IMR-90 (cell line): ENCODE data around the gene ANTXR1. TPM values are rescaled to one million over a fixed set of nuclear protein-coding genes. Genes with fewer than 3 reads are reported as not detected.

Experiments
- ATAC-seq: fragments of 200-7000 bp; cut with Tn5 transposase; 2 replicates; pipeline ENCODE4 v1.9.1; 2020; ENCODE audit warnings: low read depth, mild to moderate bottlenecking, moderate library complexity
- BruUV-seq: library from RNA; stranded (reverse); fragments of 400-500 nt; replicated peaks from 2 replicates; lab custom pipeline; 2021; lab: Mats Ljungman, UMichigan
- CTCF ChIA-PET: fragments of 300-600 bp; formaldehyde crosslinking; extraction: SDS; loops from one replicate; lab custom pipeline; 2021; ENCODE audit warnings: antibody characterized with exemption; lab: Yijun Ruan, JAX
- POLR2A ChIA-PET: fragments of 300-600 bp; sonication (Branson Sonifier 250); formaldehyde crosslinking; loops from one replicate; lab custom pipeline; 2022; ENCODE audit warnings: antibody characterized with exemption; ENCODE audit not compliant: unreplicated experiment; lab: Charles Lee
- DNase-seq: peaks from one replicate; pipeline ENCODE4 v3.0.0; 2013
- H2AFZ ChIP-seq: replicated peaks from 2 replicates; pipeline ENCODE3; 2013; ENCODE audit warnings: low read length, mild to moderate bottlenecking; ENCODE audit not compliant: poor library complexity
- H2AK5ac ChIP-seq: 2 replicates; pipeline ENCODE4 v1.6.1; 2013; ENCODE audit warnings: low read depth, low read length, inconsistent platforms
- H2AK9ac ChIP-seq: replicated peaks from 2 replicates; pipeline ENCODE3; 2013; ENCODE audit warnings: mild to moderate bottlenecking, low read depth, low read length, moderate library complexity; ENCODE audit not compliant: poor library complexity
- H2BK120ac ChIP-seq: 2 replicates; pipeline ENCODE4 v1.6.1; 2013; ENCODE audit warnings: low read depth, low read length, inconsistent platforms
- H2BK15ac ChIP-seq: 3 replicates; pipeline ENCODE4 v1.6.1; 2013; ENCODE audit warnings: low read depth, low read length, inconsistent platforms
- H2BK20ac ChIP-seq: 2 replicates; pipeline ENCODE4 v1.6.1; 2013; ENCODE audit warnings: low read depth, mild to moderate bottlenecking, inconsistent platforms, low read length, moderate library complexity
- H2BK5ac ChIP-seq: 2 replicates; pipeline ENCODE4 v1.6.1; 2013; ENCODE audit warnings: mild to moderate bottlenecking, low read depth, low read length, inconsistent platforms; ENCODE audit not compliant: poor library complexity, severe bottlenecking
- H3K14ac ChIP-seq: replicated peaks from 2 replicates; pipeline ENCODE4 v1.6.1; 2013; ENCODE audit warnings: low read depth, low read length, inconsistent platforms
- H3K18ac ChIP-seq: 2 replicates; pipeline ENCODE4 v1.6.1; 2013; ENCODE audit warnings: low read depth, low read length, control low read depth
- H3K23ac ChIP-seq: 2 replicates; pipeline ENCODE4 v1.6.1; 2013; ENCODE audit warnings: low read depth, low read length, inconsistent platforms
- H3K27ac ChIP-seq: 2 replicates; pipeline ENCODE4 v1.5.1; 2013; ENCODE audit warnings: mild to moderate bottlenecking, control low read depth, low read length; ENCODE audit not compliant: insufficient read depth
- H3K27me3 ChIP-seq: 2 replicates; pipeline ENCODE4 v1.6.1; 2013; ENCODE audit warnings: low read length; ENCODE audit not compliant: control insufficient read depth, insufficient read depth
- H3K36me3 ChIP-seq: 2 replicates; pipeline ENCODE4 v1.6.1; 2013; ENCODE audit warnings: low read length, mixed read lengths; ENCODE audit not compliant: control insufficient read depth, insufficient read depth
- H3K4ac ChIP-seq: 2 replicates; pipeline ENCODE4 v1.6.1; 2013; ENCODE audit warnings: low read depth, low read length, inconsistent platforms
- H3K4me1 ChIP-seq: 2 replicates; pipeline ENCODE4 v1.6.1; 2013; ENCODE audit warnings: low read length, mixed read lengths; ENCODE audit not compliant: control insufficient read depth, insufficient read depth
- H3K4me2 ChIP-seq: 2 replicates; pipeline ENCODE4 v1.6.1; 2013; ENCODE audit warnings: low read depth, mild to moderate bottlenecking, control low read depth, low read length, moderate library complexity
- H3K4me3 ChIP-seq: 2 replicates; pipeline ENCODE4 v1.5.1; 2013; ENCODE audit warnings: low read depth, mild to moderate bottlenecking, control low read depth, low read length, moderate library complexity; ENCODE audit not compliant: insufficient read depth
- H3K56ac ChIP-seq: 2 replicates; pipeline ENCODE4 v1.6.1; 2013; ENCODE audit warnings: low read length, inconsistent platforms; ENCODE audit not compliant: insufficient read depth; ENCODE audit errors: extremely low read depth
- H3K79me1 ChIP-seq, 2 experiments: 2 replicates each; pipeline ENCODE4 v1.6.1; 2013; ENCODE audit warnings: low read length in 2 of 2, inconsistent platforms in 1 of 2, low read depth in 1 of 2
- H3K9ac ChIP-seq: 2 replicates; pipeline ENCODE4 v1.6.1; 2013; ENCODE audit warnings: low read depth, low read length, control low read depth
- H3K9me1 ChIP-seq: 2 replicates; pipeline ENCODE4 v1.6.1; 2013; ENCODE audit warnings: low read length, inconsistent platforms; ENCODE audit not compliant: insufficient read depth
- H3K9me3 ChIP-seq: 2 replicates; pipeline ENCODE4 v1.6.1; 2013; ENCODE audit warnings: low read length; ENCODE audit not compliant: control insufficient read depth, insufficient read depth
- H4K20me1 ChIP-seq: 2 replicates; pipeline ENCODE4 v1.6.1; 2013; ENCODE audit warnings: low read length, inconsistent platforms; ENCODE audit not compliant: insufficient read depth
- H4K5ac ChIP-seq: 2 replicates; pipeline ENCODE4 v1.6.1; 2013; ENCODE audit warnings: mild to moderate bottlenecking, low read depth, low read length, control low read depth
- H4K8ac ChIP-seq, 2 experiments: 2 replicates each; pipeline ENCODE4 v1.6.1; 2013; ENCODE audit warnings: low read depth in 2 of 2, low read length in 2 of 2, control low read depth in 1 of 2, inconsistent platforms in 1 of 2
- H4K91ac ChIP-seq: 2 replicates; pipeline ENCODE4 v1.6.1; 2013; ENCODE audit warnings: low read depth, low read length, inconsistent platforms; ENCODE audit not compliant: insufficient read depth
- BHLHE40 ChIP-seq: fragments of 150-350 bp; IDR thresholded peaks from 2 replicates; pipeline ENCODE4 v1.6.1; 2016; ENCODE audit warnings: mild to moderate bottlenecking, low read depth, low read length
- CEBPB ChIP-seq: IDR thresholded peaks from 2 replicates; pipeline ENCODE4 v1.6.1; 2012; ENCODE audit warnings: low read depth, low read length, improper control_type of control experiment
- CHD1 ChIP-seq: IDR thresholded peaks from 2 replicates; pipeline ENCODE4 v1.6.1; 2012; ENCODE audit warnings: low read depth, low read length, improper control_type of control experiment
- CTCF ChIP-seq: conservative IDR thresholded peaks from 2 replicates; pipeline ENCODE4 v1.5.1; 2012; ENCODE audit warnings: mild to moderate bottlenecking, low read depth, low read length, improper control_type of control experiment
- FOS ChIP-seq: fragments of 150-350 bp; IDR thresholded peaks from 2 replicates; pipeline ENCODE4 v1.6.1; 2016; ENCODE audit warnings: low read depth, low read length
- RAD21 ChIP-seq: IDR thresholded peaks from 2 replicates; pipeline ENCODE4 v1.6.1; 2012; ENCODE audit warnings: low read length, improper control_type of control experiment
- RCOR1 ChIP-seq: IDR thresholded peaks from 2 replicates; pipeline ENCODE4 v1.6.1; 2012; ENCODE audit warnings: mild to moderate bottlenecking, low read length, improper control_type of control experiment; ENCODE audit not compliant: insufficient replicate concordance
- USF2 ChIP-seq: fragments of 150-350 bp; IDR thresholded peaks from 2 replicates; pipeline ENCODE4 v1.6.1; 2017; ENCODE audit warnings: mild to moderate bottlenecking, antibody characterized with exemption, low read length, low read depth
- WGBS, 2 experiments: methylation state at CpG; one replicate each; pipeline versions ENCODE4 v1.1.5 to v1.1.7; 2013; ENCODE audit warnings: missing lambda C conversion rate in 2 of 2; ENCODE audit not compliant: insufficient read length in 1 of 2; ENCODE audit errors: extremely low coverage in 2 of 2; 5-methylcytosine and 5-hydroxymethylcytosine counted together
- dilution Hi-C: fragments of 300-500 bp; cut with HindIII; formaldehyde crosslinking; loops from one replicate; pipeline ENCODE4 v1.14.3; 2018; ENCODE audit warnings: low sequenced_read_pairs; ENCODE audit not compliant: unreplicated experiment
- in situ Hi-C: fragments of 300-500 bp; cut with MboI; formaldehyde crosslinking; loops from 3 replicates; pipeline ENCODE4 v1.14.3; 2019; ENCODE audit warnings: low sequenced_read_pairs, inconsistent platforms, mixed read lengths
- intact Hi-C: fragments of 100-400 bp; cut with micrococcal nuclease; formaldehyde crosslinking; loops from 2 replicates; pipeline ENCODE4 v1.10.0; 2022
- polyA plus RNA-seq, 3 experiments: library from polyadenylated mRNA; depleted of rRNA; stranded (reverse); fragments of >200 nt; gene quantifications; 2 replicates each; pipeline ENCODE4 v1.2.3, GENCODE V29; 2012; ENCODE audit warnings: low replicate concordance in 1 of 3
- total RNA-seq: library from RNA; depleted of rRNA; stranded (reverse); fragments of >200 nt; gene quantifications from 2 replicates; pipeline ENCODE4 v1.2.3, GENCODE V29; 2012

Gene ANTXR1
- total and polyA plus RNA-seq, 2 of the 4 experiments (the other 2 are of a cell fraction): 27.2 to 36.9 TPM

- no peaks in the 10 kb centered on the region for H3K9me3 ChIP-seq
- H3K4me1 ChIP-seq: peaks cover 8% of the 10 kb centered on the region
- POLR2A ChIA-PET: no interaction called here
- intact Hi-C loops (no loop called here), dilution Hi-C loops (no loop called here), in situ Hi-C loops (no loop called here)
- no peak overlapping the region for H2AK5ac ChIP-seq
- no peak overlapping the region for H3K4ac ChIP-seq
- no peak overlapping the region for H2BK120ac ChIP-seq
- no peak overlapping the region for H2BK15ac ChIP-seq
- no peak overlapping the region for H4K8ac ChIP-seq
- no peak overlapping the region for H4K5ac ChIP-seq
- peaks cover 31% of the 10 kb centered on the region for H3K9me1 ChIP-seq
- H2BK5ac ChIP-seq: no peak overlapping the region
- H4K20me1 ChIP-seq: no peaks in the 10 kb centered on the region
- H3K27ac ChIP-seq: no peak overlapping the region
- CTCF ChIA-PET: no interaction called here
- H3K4me3 ChIP-seq: no peak overlapping the region
- no peak overlapping the region for H3K56ac ChIP-seq
- H3K23ac ChIP-seq: no peak overlapping the region
- TF ChIP-seq USF2: no peak
- no peak for TF ChIP-seq BHLHE40
- TF ChIP-seq RAD21: no peak
- no peak for TF ChIP-seq CTCF
- no peak for TF ChIP-seq RCOR1
- TF ChIP-seq FOS: no peak
- TF ChIP-seq CEBPB: no peak
- TF ChIP-seq CHD1: no peak
- H3K4me2 ChIP-seq: no peak overlapping the region
- BruUV-seq: no TSS peak
- H4K91ac ChIP-seq: no peak overlapping the region
- WGBS, 2 experiments: 91% methylated on average over 8 of the region's 10 CpGs; no CpG with 5 or more reads in 1 of the 2 experiments
- no peak overlapping the region for H3K14ac ChIP-seq
- H3K18ac ChIP-seq: no peak overlapping the region
- no peak for DNase-seq
- H3K9ac ChIP-seq: no peak overlapping the region
- no peak for ATAC-seq
- peaks cover 60% of the 10 kb centered on the region for H3K36me3 ChIP-seq
- H2AFZ ChIP-seq: no peak overlapping the region
- H2AK9ac ChIP-seq: no peak overlapping the region
- peaks cover 9 to 48% of the 10 kb centered on the region in 2 experiments; a peak in 3 of 4 replicates for H3K79me1 ChIP-seq
- no peaks in the 10 kb centered on the region for H3K27me3 ChIP-seq
- H2BK20ac ChIP-seq: no peak overlapping the region
Observed at GRCh38 chr2:69077252-69077950, 64.4 kb downstream of the ANTXR1 start.
